Right lobe of liver (tissue), 4 donors: ENCODE results near the gene ALDOB.

Experiments used
- POLR2A ChIP-seq: fragments of 450-650 bp; IDR thresholded peaks from one replicate; pipeline ENCODE4 v1.6.1; 2017; ENCODE audit warnings: antibody characterized with exemption, mild to moderate bottlenecking
- TF ChIP-seq, protein P1 (sequence below), 4 donors: fragments of 200-600 bp in 3 of 4; fragments of 450-650 bp in 1 of 4; IDR thresholded peaks; one replicate each; pipeline versions ENCODE4 v1.5.1 to v1.8.0; 2016 to 2022; ENCODE audit warnings: antibody characterized with exemption in 4 of 4, mild to moderate bottlenecking in 2 of 4
- donor health status: DM: no; HTN: no; CAD: no.
- donor health status: DM: no; HTN: no; CAD: no.
- donor health status: DM: no; HTN: yes; CAD: no.

- TF ChIP-seq, protein P1, sequence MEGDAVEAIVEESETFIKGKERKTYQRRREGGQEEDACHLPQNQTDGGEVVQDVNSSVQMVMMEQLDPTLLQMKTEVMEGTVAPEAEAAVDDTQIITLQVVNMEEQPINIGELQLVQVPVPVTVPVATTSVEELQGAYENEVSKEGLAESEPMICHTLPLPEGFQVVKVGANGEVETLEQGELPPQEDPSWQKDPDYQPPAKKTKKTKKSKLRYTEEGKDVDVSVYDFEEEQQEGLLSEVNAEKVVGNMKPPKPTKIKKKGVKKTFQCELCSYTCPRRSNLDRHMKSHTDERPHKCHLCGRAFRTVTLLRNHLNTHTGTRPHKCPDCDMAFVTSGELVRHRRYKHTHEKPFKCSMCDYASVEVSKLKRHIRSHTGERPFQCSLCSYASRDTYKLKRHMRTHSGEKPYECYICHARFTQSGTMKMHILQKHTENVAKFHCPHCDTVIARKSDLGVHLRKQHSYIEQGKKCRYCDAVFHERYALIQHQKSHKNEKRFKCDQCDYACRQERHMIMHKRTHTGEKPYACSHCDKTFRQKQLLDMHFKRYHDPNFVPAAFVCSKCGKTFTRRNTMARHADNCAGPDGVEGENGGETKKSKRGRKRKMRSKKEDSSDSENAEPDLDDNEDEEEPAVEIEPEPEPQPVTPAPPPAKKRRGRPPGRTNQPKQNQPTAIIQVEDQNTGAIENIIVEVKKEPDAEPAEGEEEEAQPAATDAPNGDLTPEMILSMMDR (IDR thresholded peaks at IDR 0.05), result no peak
- TF ChIP-seq POLR2A, result no peak
Observed at GRCh38 chr9:101455656-101456240, 20.2 kb upstream of the ALDOB start.
